Activated CD4-positive, alpha-beta T cell treated with anti-CD3 and anti-CD28 coated beads for 24 hours (primary cell): Measurements from ENCODE around the gene EXD3.
"Not testable (repeated sequence)": the region's sequence is repeated elsewhere in the genome, so short reads cannot be mapped to it uniquely, and the experiment has no call there.

Experiments
- DNase-seq, 2 donors: peaks; one replicate each; pipeline ENCODE4 v3.0.0-alpha.2; 2020; ENCODE audit warnings: low read depth in 2 of 2

The EXD3 gene

GRCh38 chr9:137458194-137459151 is 35.5 kb upstream of the EXD3 start:
- no peak for DNase-seq

- no peak for DNase-seq
Measured at GRCh38 chr9:137457406-137458193, 34.6 kb upstream of the EXD3 start.

GRCh38 chr9:137456864-137457405 is 34.0 kb upstream of the EXD3 start:
- DNase-seq = no peak

- DNase-seq = no peak
Measured at GRCh38 chr9:137456061-137456863, 33.3 kb upstream of the EXD3 start.

- DNase-seq = no peak
Measured at GRCh38 chr9:137455359-137455991, 32.5 kb upstream of the EXD3 start.

- DNase-seq = no peak
Measured at GRCh38 chr9:137454597-137455358, 31.8 kb upstream of the EXD3 start.

- no peak for DNase-seq
Measured at GRCh38 chr9:137454145-137454596, 31.2 kb upstream of the EXD3 start.

GRCh38 chr9:137453643-137454081 is 30.7 kb upstream of the EXD3 start:
- peak; percentile 41 for DNase-seq

GRCh38 chr9:137452761-137453642 is 30.0 kb upstream of the EXD3 start:
- DNase-seq = no peak

- no peak for DNase-seq
Measured at GRCh38 chr9:137452006-137452760, 29.2 kb upstream of the EXD3 start.

- not testable (repeated sequence) for DNase-seq
Measured at GRCh38 chr9:137451264-137452005, 28.5 kb upstream of the EXD3 start.

- not testable (repeated sequence) for DNase-seq
Measured at GRCh38 chr9:137450539-137451222, 27.7 kb upstream of the EXD3 start.

GRCh38 chr9:137449931-137450538 is 27.1 kb upstream of the EXD3 start:
- no peak for DNase-seq

GRCh38 chr9:137449081-137449844 is 26.3 kb upstream of the EXD3 start:
- no peak for DNase-seq

GRCh38 chr9:137448602-137448962 is 25.6 kb upstream of the EXD3 start:
- DNase-seq = no peak
